ENCODE data around the gene CDADC1.
"Not testable (repeated sequence)": the region's sequence is repeated elsewhere in the genome, so short reads cannot be mapped to it uniquely, and the experiment has no call there.

CDADC1 gene

GRCh38 chr13:49240017-49240416, 7.7 kb upstream of the CDADC1 start:
- peak; percentile 24 to 50 for DNase-seq

GRCh38 chr13:49241296-49241695, 6.4 kb upstream of the CDADC1 start:
- DNase-seq = no peak

GRCh38 chr13:49245101-49245500, 2.6 kb upstream of the CDADC1 start:
- no peak for DNase-seq

DNA sequence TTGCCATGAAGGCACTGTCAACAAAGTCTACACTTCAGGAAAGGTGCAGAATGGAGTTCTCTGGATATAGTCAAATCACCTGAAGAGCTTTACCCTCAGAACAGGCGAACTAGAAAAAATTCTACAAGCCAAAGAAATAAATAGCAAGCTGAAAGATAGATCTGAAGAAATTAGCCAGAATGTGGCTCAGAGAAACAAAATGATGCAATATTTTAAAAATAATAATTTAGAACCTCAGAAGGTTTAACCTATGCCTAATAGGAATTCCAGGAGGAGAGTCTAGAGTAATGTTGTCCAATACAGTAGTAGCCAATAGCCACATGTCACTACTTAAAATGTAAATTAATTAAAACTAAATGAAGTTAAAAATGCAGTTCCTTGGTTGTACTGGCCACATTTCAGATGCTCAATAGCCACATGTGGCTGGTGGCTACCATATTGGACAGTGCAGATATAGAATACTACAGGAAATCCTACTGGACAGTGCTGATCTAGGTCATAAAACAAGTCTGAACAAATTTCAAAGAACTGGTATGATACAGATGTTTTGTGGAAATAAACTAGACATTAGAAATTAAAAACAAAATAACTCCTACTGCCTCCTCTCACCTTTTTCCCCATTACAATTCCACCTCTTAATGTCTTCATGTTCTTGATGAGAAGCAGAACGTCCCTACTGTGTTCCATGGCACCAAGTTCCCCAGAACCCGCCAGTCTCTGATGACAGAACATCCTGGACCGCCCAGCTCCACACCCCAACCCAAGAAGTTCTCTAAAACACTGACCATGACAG, 679 bp upstream of the CDADC1 start:
- DNase-seq = no peak

GRCh38 chr13:49248622-49249002, 887 bp downstream of the CDADC1 start:
- no peak for DNase-seq

DNA sequence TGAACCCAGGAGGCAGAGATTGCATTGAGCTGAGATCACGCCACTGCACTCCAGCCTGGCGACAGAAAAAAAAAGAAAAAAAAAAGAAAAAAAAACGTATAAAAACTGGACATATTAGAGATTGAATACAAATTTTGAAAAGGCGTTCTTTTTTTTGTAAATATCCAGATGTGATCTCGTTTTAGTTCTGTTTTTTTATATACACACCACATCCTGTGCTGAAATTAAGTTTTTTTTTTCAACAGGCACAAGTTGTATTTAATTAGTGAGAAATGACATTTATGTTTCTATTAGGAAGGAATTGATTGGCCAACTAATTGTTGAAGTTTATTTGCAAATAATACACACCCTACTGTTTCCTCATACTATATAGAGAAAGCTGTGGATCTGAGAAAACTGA, 3.6 kb downstream of the CDADC1 start:
- no peak for DNase-seq

DNA sequence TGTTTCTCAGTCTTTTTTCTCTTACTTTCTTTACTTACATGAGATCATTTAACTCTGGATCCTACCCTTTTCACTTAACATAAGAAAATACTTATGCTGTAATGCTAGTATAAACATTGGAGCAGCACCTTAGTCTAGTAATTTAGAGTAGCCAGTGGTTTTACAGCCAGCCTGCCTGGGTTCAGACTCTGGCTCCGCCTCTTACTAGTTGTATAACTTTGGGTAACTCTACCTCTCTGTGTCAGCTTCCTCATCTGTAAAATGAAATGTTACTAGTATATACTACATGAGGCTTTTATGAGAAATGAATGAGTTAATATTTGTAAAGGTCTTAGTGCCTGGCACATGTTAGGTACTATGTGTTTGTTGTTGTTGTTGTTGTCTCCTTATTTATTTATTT, 5.6 kb downstream of the CDADC1 start:
- no peak for DNase-seq

DNA sequence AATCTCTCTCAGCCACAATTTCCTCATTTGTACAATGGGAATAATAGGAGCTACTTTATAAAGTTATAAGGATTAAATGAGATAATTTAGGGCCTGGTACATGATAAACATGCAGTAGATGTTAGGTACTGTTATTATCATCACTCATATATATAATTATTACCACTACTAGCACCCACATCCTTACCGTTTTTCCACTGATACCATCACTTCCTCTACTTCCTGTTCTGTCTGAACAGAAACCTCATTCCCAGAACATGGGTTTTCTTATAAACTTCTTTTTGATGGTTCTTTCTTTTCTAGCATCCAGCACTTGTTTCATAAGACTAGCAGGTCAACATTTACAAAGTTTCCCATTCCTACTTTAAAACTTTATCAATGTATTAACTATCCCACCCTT, 6.3 kb downstream of the CDADC1 start:
- no peak for DNase-seq

GRCh38 chr13:49256841-49257240, 9.1 kb downstream of the CDADC1 start:
- DNase-seq = no peak

GRCh38 chr13:49258089-49258796, 10.5 kb downstream of the CDADC1 start:
- DNase-seq = no peak

DNA sequence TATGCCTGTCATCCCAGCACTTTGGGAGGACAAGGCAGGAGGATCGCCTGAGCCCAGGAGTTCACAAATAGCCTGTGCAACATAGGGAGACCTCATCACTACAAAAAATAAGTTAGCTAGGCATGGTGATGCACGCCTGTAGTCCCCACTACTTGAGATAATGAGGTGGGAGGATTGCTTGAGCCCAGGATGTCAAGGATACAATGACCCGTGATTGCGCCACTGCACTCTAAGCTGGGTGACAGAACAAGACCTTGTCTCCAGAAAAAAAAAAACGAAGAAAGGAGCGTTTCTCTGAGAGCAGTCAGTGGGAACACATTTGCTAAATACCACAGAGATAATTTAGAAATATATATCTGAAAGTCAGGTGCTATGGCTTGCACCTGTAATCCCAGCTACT, 11.9 kb downstream of the CDADC1 start:
- no peak for DNase-seq

DNA sequence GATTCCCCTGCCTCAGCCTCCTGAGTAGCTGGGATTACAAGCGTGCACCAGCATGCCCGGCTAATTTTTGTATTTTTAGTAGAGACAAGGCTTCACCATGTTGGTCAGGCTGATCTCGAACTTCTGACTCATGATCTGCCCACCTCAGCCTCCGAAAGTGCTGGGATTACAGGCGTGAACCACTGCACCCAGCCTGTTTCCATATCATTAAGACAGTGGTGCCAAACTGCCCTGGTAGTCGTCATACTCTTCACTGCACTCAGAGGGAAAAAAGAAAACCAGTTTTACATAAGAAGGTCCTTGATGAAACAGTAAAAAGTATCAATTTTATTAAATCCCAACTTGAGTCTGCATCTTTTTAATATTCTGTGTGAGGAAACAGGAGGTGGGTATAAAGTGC, 14.9 kb downstream of the CDADC1 start:
- no peak for DNase-seq

GRCh38 chr13:49265822-49266221, 18.1 kb downstream of the CDADC1 start:
- DNase-seq = no peak

GRCh38 chr13:49271264-49271663, 23.5 kb downstream of the CDADC1 start:
- no peak for DNase-seq

DNA sequence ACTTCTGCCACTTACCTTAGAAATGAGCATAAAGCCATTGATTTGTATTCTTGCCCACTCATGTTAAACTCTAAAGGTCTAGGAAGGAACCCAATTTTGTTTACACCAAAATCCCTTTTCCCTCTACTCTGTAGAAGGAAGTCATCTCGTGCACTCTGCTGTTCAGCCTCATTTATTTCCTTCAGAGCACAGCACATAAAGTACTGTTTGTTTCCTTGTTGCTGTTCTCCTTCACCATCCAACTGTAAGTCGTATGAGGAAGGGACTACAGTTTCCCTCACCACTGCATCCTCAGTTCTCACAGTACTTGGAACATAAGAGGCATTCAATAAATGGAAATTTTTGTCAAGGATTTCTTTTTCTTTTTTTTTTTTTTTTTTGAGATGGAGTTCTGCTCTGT, 24.6 kb downstream of the CDADC1 start:
- no peak for DNase-seq

DNA sequence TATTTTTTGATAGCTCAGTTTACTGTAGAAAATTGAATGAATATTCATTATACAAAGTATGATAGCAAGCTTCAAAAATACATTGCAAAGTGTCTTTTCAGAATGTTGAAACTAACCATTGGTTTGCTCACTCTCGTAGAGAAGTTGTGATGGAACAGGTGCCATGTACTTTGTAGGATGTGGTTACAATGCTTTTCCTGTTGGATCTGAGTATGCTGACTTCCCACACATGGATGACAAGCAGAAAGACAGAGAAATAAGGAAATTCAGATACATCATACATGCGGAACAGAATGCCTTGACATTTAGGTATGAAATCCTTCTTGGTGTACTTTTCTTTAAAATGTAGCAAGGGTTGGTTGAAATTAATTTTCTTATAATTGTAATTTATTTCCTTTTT, 30.5 kb downstream of the CDADC1 start:
- DNase-seq = no peak

DNA sequence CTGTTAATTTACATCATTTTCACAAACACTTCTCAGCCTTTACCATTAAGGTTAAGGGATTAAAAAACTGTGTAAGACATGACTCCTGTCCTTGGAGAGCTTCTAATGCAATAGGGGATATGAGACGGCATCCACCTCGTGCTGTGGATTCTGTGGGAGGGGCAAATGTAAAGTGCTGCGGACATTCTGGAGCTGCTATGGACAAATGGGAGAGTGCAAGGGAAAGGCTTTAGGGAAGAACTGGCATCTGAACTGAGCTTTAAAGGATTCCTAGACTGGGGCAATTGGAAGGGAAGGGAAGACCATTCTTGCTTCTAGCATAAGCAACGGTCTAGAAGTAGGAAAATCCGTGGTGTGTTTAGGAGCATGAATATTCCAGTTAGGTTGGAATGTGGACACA, 31.4 kb downstream of the CDADC1 start:
- DNase-seq = no peak

DNA sequence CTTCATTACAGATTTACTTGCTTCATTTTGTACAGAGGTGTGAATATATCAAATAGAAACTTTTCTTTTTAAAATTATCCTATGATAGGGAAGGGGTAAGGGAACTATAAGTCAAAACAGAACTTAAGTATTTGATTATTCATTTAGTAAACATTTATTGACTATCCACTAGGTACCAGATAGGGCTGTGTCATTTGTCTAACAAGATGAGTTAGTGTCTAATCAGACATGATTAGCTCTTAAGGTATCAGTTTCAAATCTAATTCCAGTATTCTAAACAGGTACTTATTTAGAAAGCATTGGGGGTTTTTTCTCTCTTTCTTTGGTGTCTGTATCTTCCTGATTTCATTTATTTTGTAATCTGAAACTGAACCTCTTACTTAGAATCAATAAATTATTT, 32.2 kb downstream of the CDADC1 start:
- DNase-seq = no peak

GRCh38 chr13:49287995-49288394, 40.3 kb downstream of the CDADC1 start:
- no peak for DNase-seq

GRCh38 chr13:49288458-49288857, 40.7 kb downstream of the CDADC1 start:
- DNase-seq = no peak

- no peak for DNase-seq
Observed at GRCh38 chr13:49292742-49293486, 45.2 kb downstream of the CDADC1 start.

DNA sequence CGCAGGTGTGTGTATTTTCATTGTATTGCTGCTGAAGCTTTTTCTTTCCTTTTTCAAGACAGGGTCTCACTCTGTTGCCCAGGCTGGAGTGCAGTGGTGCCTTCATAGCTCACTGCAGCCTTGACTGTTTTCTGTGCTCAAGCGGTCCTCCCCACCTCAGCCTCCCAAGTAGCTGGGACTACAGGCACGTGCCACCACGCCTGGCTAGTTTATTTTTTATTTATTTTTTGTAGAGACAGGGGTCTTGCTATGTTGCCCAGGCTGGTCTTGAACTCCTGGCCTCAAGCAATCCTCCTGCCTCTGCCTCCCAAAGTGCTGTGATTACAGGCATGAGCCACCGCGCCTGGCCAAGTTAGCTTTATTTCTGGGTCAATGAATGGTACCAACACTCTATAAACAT, 47.0 kb downstream of the CDADC1 start:
- not testable (repeated sequence) for DNase-seq

- no peak for DNase-seq
Observed at GRCh38 chr13:49295244-49295643, 47.5 kb downstream of the CDADC1 start.

DNA sequence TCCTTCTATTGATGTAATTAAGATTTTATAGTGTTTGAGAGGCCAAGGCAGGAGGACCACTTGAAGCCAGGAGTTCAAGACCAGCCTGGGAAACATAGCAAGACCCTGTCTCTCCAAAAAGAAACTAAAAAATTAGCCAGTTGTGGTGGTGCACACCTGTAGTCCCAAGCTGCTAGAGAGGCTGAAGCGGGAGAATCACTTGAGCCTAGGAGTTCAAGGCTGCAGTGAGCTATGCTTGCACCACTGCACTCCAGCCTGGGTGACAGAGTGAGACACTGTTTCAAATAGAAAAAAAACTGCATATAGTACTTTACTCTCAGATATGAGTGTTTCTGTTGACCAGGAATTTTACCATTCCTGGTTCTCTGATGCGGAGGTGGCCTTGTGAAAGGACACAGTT, 48.9 kb downstream of the CDADC1 start:
- no peak for DNase-seq

Measured in activated CD4-positive, alpha-beta T cell treated with anti-CD3 and anti-CD28 coated beads for 4 hours (primary cell).